Measurements from ENCODE around the gene CACNG5.

CACNG5 gene

GRCh38 chr17:66932311-66932710 is 97.4 kb downstream of the CACNG5 start:
- no peaks in the 10 kb centered on the region for H3K4me1 ChIP-seq (ENCODE audit: low read length)
- H4K20me1 ChIP-seq (ENCODE audit: insufficient read depth, low read length): no peaks in the 10 kb centered on the region
- TF ChIP-seq CTCF (IDR thresholded peaks at IDR 0.05; ENCODE audit: low read depth, low read length) (no peak), EZH2phosphoT487 (IDR thresholded peaks at IDR 0.05; ENCODE audit: low read depth) (no peak)
- H3K4me3 ChIP-seq (ENCODE audit: low read length): no peak overlapping the region
- H3K4me2 ChIP-seq (ENCODE audit: low read length): no peak overlapping the region
- no peak overlapping the region for H2AFZ ChIP-seq (ENCODE audit: low read depth, low read length)
- H3K9ac ChIP-seq (ENCODE audit: low read length): no peak overlapping the region
- no peaks in the 10 kb centered on the region for H3K79me2 ChIP-seq (ENCODE audit: low read length)
- H3K27ac ChIP-seq (ENCODE audit: low read length): no peak overlapping the region
- H3K27me3 ChIP-seq (ENCODE audit: low read depth, low read length): peaks cover 17% of the 10 kb centered on the region
- no peaks in the 10 kb centered on the region for H3K9me3 ChIP-seq (ENCODE audit: insufficient read depth, low read length)
- no peaks in the 10 kb centered on the region for H3K36me3 ChIP-seq (replicated peaks; ENCODE audit: low read depth, low read length)

GRCh38 chr17:66934040-66934439 is 99.1 kb downstream of the CACNG5 start:
- peaks cover 4% of the 10 kb centered on the region; the same call in 1 of the 2 replicates for H3K27me3 ChIP-seq (ENCODE audit: low read depth, low read length)
- no peaks in the 10 kb centered on the region for H3K79me2 ChIP-seq (ENCODE audit: low read length)
- H3K4me1 ChIP-seq (ENCODE audit: low read length): no peaks in the 10 kb centered on the region
- no peak overlapping the region for H3K9ac ChIP-seq (ENCODE audit: low read length)
- H2AFZ ChIP-seq (ENCODE audit: low read depth, low read length): no peak overlapping the region
- H3K36me3 ChIP-seq (replicated peaks; ENCODE audit: low read depth, low read length): no peaks in the 10 kb centered on the region
- 0 out of 2 replicates have a peak, but pooled peaks cover 2% of the 10 kb centered on the region for H3K9me3 ChIP-seq (ENCODE audit: insufficient read depth, low read length)
- no peak overlapping the region for H3K4me3 ChIP-seq (ENCODE audit: low read length)
- H4K20me1 ChIP-seq (ENCODE audit: insufficient read depth, low read length): no peaks in the 10 kb centered on the region
- H3K4me2 ChIP-seq (ENCODE audit: low read length): no peak overlapping the region
- no peak for TF ChIP-seq EZH2phosphoT487 (IDR thresholded peaks at IDR 0.05; ENCODE audit: low read depth)
- TF ChIP-seq CTCF (IDR thresholded peaks at IDR 0.05; ENCODE audit: low read depth, low read length): no peak
- no peak overlapping the region for H3K27ac ChIP-seq (ENCODE audit: low read length)

All from OCI-LY3 (cell line).